HepG2 (cell line): ENCODE measurements around the gene AJM1. TPM values are rescaled to one million over a fixed set of nuclear protein-coding genes. Genes with fewer than 3 reads are reported as not detected.

Experiments used
- DNMT1 ChIP-seq: sonication (generic); formaldehyde crosslinking; IDR thresholded peaks from 2 replicates; pipeline ENCODE4 v1.5.1; 2020; ENCODE audit warnings: mild to moderate bottlenecking, missing genetic modification reagents
- FOXO1 ChIP-seq: sonication (generic); formaldehyde crosslinking; IDR thresholded peaks from 2 replicates; pipeline ENCODE4 v1.4.0; 2020; ENCODE audit warnings: missing genetic modification reagents
- HNRNPK ChIP-seq: fragments of 200-400 bp; formaldehyde crosslinking; IDR thresholded peaks from 2 replicates; pipeline ENCODE4 v1.6.1; 2018; ENCODE audit warnings: low read length, low read depth, moderate library complexity, mild to moderate bottlenecking; ENCODE audit not compliant: poor library complexity, severe bottlenecking
- KAT2B ChIP-seq: fragments of 150-350 bp; IDR thresholded peaks from 2 replicates; pipeline ENCODE4 v1.6.1; 2014; ENCODE audit warnings: low read depth, low read length, borderline replicate concordance
- NCOA5 ChIP-seq: sonication (generic); formaldehyde crosslinking; IDR thresholded peaks from 2 replicates; pipeline ENCODE4 v1.4.0; 2020; ENCODE audit warnings: missing genetic modification reagents
- POLR2G ChIP-seq: fragments of 200-400 bp; formaldehyde crosslinking; IDR thresholded peaks from 2 replicates; pipeline ENCODE4 v1.6.1; 2018; ENCODE audit warnings: mild to moderate bottlenecking, low read depth, low read length, moderate library complexity
- PPARG ChIP-seq: conservative IDR thresholded peaks from 2 replicates; pipeline ENCODE4 v1.6.1; 2016; ENCODE audit warnings: missing biosample characterization, missing genetic modification reagents
- SRF ChIP-seq: IDR thresholded peaks from 2 replicates; pipeline ENCODE4 v1.6.1; 2011; ENCODE audit warnings: mild to moderate bottlenecking, low read depth, low read length, moderate library complexity
- SRSF4 ChIP-seq: fragments of 200-400 bp; formaldehyde crosslinking; IDR thresholded peaks from one replicate; pipeline ENCODE4 v1.6.1; 2018; ENCODE audit warnings: mild to moderate bottlenecking, low read depth, low read length, moderate library complexity; ENCODE audit not compliant: poor library complexity, severe bottlenecking
- ZNF124 ChIP-seq: sonication (generic); formaldehyde crosslinking; IDR thresholded peaks from 2 replicates; pipeline ENCODE4 v1.4.0; 2020; ENCODE audit warnings: missing genetic modification reagents
- ZNF20 ChIP-seq: sonication (generic); formaldehyde crosslinking; IDR thresholded peaks from 2 replicates; pipeline ENCODE4 v1.4.0; 2020; ENCODE audit warnings: mild to moderate bottlenecking, moderate library complexity, missing genetic modification reagents
- ZNF430 ChIP-seq: sonication (generic); formaldehyde crosslinking; IDR thresholded peaks from 2 replicates; pipeline ENCODE4 v1.9.0; 2021; ENCODE audit warnings: mild to moderate bottlenecking, missing genetic modification reagents
- ZNF589 ChIP-seq: sonication (generic); formaldehyde crosslinking; conservative IDR thresholded peaks from 2 replicates; pipeline ENCODE4 v1.8.0; 2022; ENCODE audit warnings: mild to moderate bottlenecking, moderate library complexity, missing genetic modification reagents
- ZNF616 ChIP-seq: sonication (generic); formaldehyde crosslinking; IDR thresholded peaks from 2 replicates; pipeline ENCODE4 v1.5.0; 2020; ENCODE audit warnings: low read depth, mild to moderate bottlenecking, missing genetic modification reagents
- polyA plus RNA-seq, 8 experiments: library from polyadenylated mRNA; depleted of rRNA in 3 of 8; stranded (reverse) in 7 of 8; unstranded in 1 of 8; fragments of >200 nt; fragmentation: Illumina TruSeq in 4 of 8; extraction: Trizol in 4 of 8; gene quantifications; 2 replicates each; pipeline versions ENCODE4 v1.2.1 to v1.2.3, GENCODE V29; 2011 to 2016; ENCODE audit warnings: low read depth in 4 of 8, missing spikeins in 1 of 8, mixed read lengths in 1 of 8; ENCODE audit not compliant: insufficient read depth in 1 of 8
- total RNA-seq, 5 experiments: library from RNA; depleted of rRNA; stranded (reverse); fragments of >200 nt; fragmentation: Illumina TruSeq; extraction: Trizol; gene quantifications; 2 replicates each; pipeline ENCODE4 v1.2.3, GENCODE V29; 2016; ENCODE audit warnings: low read depth in 1 of 5
- TF ChIP-seq, protein P1 (sequence below): sonication (generic); formaldehyde crosslinking; IDR thresholded peaks from 2 replicates; pipeline ENCODE4 v1.4.0; 2020; ENCODE audit warnings: missing genetic modification reagents, mild to moderate bottlenecking, borderline replicate concordance
- TF ChIP-seq, protein P2 (sequence below): sonication (generic); formaldehyde crosslinking; IDR thresholded peaks from 2 replicates; pipeline ENCODE4 v1.4.0; 2020; ENCODE audit warnings: mild to moderate bottlenecking, missing genetic modification reagents
- TF ChIP-seq, protein P3 (sequence below): sonication (generic); formaldehyde crosslinking; IDR thresholded peaks from one replicate; pipeline ENCODE4 v1.5.1; 2020; ENCODE audit warnings: mild to moderate bottlenecking, missing genetic modification reagents; ENCODE audit errors: not compliant biosample characterization

Gene AJM1
- total and polyA plus RNA-seq, 2 of the 13 experiments (the other 11 are each of a cell fraction or from before 2014, with no cell fraction given), result 1.1 to 1.2 TPM

DNA sequence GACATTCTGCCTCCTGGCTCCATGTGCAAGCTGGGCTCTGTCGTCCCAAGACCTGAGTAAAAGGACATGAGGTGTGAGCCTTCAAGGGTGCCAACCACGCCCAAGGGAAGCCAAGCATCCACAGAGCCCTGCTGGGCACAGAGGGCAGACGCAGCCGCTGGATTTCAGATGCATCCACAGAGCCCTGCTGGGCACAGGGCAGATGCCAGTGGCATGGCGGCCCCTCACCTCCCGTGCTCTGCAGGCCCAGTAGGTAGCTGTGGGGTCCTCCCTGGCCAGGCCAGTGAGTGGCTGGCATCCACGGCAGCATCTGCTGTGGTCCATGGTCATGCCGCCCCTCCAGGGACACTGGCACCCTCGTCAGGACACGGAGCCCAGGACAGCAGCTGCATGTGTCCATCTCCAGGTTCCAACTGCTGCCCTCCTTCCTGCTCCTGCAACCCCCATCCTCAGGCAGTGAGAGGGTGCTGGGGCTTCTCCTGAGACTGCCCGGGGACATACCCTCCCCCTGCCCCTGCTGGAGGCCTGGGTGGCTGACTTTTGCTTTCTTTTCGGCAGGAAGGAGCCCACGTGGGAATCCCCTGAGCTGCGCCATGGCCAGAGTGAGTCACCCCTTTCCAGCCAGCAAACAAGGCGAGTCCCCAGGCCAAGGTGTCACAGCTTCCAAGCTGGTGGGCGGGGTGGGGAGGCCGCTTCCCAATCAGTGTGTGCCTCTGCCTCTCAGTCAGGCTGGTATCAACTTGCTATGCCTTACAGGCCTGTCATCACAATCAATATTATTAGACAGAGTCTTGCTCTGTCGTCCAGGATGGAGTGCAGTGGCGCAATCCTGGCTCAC is 40.0 kb downstream of the AJM1 start (continued):
- TF ChIP-seq, protein P1, sequence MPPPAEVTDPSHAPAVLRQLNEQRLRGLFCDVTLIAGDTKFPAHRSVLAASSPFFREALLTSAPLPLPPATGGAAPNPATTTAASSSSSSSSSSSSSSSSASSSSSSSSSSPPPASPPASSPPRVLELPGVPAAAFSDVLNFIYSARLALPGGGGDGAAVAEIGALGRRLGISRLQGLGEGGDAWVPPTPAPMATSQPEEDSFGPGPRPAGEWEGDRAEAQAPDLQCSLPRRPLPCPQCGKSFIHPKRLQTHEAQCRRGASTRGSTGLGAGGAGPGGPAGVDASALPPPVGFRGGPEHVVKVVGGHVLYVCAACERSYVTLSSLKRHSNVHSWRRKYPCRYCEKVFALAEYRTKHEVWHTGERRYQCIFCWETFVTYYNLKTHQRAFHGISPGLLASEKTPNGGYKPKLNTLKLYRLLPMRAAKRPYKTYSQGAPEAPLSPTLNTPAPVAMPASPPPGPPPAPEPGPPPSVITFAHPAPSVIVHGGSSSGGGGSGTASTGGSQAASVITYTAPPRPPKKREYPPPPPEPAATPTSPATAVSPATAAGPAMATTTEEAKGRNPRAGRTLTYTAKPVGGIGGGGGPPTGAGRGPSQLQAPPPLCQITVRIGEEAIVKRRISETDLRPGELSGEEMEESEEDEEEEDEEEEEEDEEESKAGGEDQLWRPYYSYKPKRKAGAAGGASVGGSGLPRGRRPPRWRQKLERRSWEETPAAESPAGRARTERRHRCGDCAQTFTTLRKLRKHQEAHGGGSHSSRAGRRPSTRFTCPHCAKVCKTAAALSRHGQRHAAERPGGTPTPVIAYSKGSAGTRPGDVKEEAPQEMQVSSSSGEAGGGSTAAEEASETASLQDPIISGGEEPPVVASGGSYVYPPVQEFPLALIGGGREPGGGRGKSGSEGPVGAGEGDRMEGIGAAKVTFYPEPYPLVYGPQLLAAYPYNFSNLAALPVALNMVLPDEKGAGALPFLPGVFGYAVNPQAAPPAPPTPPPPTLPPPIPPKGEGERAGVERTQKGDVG (CRISPR knock-in tag), result 0 out of 2 replicates have a peak, but pooled peaks have one; percentile 29
- TF ChIP-seq FOXO1 (CRISPR knock-in tag) (no peak; the same call in 1 of the 2 replicates), PPARG (CRISPR knock-in tag) (peak; percentile 57), SRF (no peak), ZNF430 (CRISPR knock-in tag) (peak; percentile 64; the same call in 1 of the 2 replicates), DNMT1 (CRISPR knock-in tag) (no peak), ZNF616 (CRISPR knock-in tag) (no peak), ZNF589 (CRISPR knock-in tag) (no peak), NCOA5 (CRISPR knock-in tag) (no peak), ZNF20 (no peak), HNRNPK (no peak), POLR2G (peak; percentile 25; the same call in 1 of the 2 replicates), SRSF4 (no peak), ZNF124 (peak; percentile 28; the same call in 1 of the 2 replicates), KAT2B (peak; percentile 42; the same call in 1 of the 2 replicates)
- TF ChIP-seq, protein P2, sequence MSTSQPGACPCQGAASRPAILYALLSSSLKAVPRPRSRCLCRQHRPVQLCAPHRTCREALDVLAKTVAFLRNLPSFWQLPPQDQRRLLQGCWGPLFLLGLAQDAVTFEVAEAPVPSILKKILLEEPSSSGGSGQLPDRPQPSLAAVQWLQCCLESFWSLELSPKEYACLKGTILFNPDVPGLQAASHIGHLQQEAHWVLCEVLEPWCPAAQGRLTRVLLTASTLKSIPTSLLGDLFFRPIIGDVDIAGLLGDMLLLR (CRISPR knock-in tag), result peak; percentile 51; the same call in 1 of the 2 replicates
- TF ChIP-seq, protein P3, sequence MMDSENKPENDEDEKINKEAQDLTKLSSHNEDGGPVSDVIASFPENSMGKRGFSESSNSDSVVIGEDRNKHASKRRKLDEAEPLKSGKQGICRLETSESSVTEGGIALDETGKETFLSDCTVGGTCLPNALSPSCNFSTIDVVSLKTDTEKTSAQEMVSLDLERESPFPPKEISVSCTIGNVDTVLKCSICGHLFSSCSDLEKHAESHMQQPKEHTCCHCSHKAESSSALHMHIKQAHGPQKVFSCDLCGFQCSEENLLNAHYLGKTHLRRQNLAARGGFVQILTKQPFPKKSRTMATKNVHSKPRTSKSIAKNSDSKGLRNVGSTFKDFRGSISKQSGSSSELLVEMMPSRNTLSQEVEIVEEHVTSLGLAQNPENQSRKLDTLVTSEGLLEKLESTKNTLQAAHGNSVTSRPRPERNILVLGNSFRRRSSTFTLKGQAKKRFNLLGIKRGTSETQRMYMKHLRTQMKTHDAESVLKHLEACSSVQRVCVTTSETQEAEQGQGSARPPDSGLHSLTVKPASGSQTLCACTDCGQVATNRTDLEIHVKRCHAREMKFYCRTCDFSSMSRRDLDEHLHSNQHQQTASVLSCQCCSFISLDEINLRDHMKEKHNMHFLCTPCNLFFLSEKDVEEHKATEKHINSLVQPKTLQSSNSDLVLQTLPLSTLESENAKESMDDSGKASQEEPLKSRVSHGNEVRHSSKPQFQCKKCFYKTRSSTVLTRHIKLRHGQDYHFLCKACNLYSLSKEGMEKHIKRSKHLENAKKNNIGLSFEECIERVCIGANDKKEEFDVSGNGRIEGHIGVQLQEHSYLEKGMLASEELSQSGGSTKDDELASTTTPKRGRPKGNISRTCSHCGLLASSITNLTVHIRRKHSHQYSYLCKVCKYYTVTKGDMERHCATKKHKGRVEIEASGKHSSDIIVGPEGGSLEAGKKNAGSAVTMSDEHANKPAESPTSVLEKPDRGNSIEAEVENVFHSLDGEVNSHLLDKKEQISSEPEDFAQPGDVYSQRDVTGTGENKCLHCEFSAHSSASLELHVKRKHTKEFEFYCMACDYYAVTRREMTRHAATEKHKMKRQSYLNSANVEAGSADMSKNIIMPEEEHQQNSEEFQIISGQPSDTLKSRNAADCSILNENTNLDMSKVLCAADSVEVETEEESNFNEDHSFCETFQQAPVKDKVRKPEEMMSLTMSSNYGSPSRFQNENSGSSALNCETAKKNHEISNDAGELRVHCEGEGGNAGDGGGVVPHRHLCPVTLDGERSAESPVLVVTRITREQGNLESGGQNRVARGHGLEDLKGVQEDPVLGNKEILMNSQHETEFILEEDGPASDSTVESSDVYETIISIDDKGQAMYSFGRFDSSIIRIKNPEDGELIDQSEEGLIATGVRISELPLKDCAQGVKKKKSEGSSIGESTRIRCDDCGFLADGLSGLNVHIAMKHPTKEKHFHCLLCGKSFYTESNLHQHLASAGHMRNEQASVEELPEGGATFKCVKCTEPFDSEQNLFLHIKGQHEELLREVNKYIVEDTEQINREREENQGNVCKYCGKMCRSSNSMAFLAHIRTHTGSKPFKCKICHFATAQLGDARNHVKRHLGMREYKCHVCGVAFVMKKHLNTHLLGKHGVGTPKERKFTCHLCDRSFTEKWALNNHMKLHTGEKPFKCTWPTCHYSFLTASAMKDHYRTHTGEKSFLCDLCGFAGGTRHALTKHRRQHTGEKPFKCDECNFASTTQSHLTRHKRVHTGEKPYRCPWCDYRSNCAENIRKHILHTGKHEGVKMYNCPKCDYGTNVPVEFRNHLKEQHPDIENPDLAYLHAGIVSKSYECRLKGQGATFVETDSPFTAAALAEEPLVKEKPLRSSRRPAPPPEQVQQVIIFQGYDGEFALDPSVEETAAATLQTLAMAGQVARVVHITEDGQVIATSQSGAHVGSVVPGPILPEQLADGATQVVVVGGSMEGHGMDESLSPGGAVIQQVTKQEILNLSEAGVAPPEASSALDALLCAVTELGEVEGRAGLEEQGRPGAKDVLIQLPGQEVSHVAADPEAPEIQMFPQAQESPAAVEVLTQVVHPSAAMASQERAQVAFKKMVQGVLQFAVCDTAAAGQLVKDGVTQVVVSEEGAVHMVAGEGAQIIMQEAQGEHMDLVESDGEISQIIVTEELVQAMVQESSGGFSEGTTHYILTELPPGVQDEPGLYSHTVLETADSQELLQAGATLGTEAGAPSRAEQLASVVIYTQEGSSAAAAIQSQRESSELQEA (CRISPR knock-in tag), result peak; percentile 37
